NB4 (cell line): ENCODE measurements around the gene HFE.

Source experiments
- DNase-seq: peaks from one replicate; pipeline ENCODE4 v3.0.0; 2010; ENCODE audit warnings: low read depth
- H3K4me3 ChIP-seq: one replicate; pipeline ENCODE4 v1.5.1; 2011; ENCODE audit warnings: mild to moderate bottlenecking, low read depth, low read length, moderate library complexity
- MYC ChIP-seq: IDR thresholded peaks from 2 replicates; pipeline ENCODE4 v1.6.1; 2011; ENCODE audit warnings: low read depth, low read length
- POLR2A ChIP-seq: IDR thresholded peaks from 2 replicates; pipeline ENCODE4 v1.6.1; 2011; ENCODE audit warnings: mild to moderate bottlenecking; ENCODE audit not compliant: insufficient read length; ENCODE audit errors: extremely low read depth
- TF ChIP-seq, protein P1 (sequence below): IDR thresholded peaks from one replicate; pipeline ENCODE4 v1.5.1; 2012; ENCODE audit warnings: low read depth, low read length
- TF ChIP-seq, protein P2 (sequence below): IDR thresholded peaks from 2 replicates; pipeline ENCODE4 v1.6.1; 2011; ENCODE audit warnings: low read depth, low read length

HFE gene, protein sequence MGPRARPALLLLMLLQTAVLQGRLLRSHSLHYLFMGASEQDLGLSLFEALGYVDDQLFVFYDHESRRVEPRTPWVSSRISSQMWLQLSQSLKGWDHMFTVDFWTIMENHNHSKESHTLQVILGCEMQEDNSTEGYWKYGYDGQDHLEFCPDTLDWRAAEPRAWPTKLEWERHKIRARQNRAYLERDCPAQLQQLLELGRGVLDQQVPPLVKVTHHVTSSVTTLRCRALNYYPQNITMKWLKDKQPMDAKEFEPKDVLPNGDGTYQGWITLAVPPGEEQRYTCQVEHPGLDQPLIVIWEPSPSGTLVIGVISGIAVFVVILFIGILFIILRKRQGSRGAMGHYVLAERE

DNA sequence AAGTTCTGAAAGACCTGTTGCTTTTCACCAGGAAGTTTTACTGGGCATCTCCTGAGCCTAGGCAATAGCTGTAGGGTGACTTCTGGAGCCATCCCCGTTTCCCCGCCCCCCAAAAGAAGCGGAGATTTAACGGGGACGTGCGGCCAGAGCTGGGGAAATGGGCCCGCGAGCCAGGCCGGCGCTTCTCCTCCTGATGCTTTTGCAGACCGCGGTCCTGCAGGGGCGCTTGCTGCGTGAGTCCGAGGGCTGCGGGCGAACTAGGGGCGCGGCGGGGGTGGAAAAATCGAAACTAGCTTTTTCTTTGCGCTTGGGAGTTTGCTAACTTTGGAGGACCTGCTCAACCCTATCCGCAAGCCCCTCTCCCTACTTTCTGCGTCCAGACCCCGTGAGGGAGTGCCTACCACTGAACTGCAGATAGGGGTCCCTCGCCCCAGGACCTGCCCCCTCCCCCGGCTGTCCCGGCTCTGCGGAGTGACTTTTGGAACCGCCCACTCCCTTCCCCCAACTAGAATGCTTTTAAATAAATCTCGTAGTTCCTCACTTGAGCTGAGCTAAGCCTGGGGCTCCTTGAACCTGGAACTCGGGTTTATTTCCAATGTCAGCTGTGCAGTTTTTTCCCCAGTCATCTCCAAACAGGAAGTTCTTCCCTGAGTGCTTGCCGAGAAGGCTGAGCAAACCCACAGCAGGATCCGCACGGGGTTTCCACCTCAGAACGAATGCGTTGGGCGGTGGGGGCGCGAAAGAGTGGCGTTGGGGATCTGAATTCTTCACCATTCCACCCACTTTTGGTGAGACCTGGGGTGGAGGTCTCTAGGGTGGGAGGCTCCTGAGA lies at the start of gene HFE:
HFE (plus strand) TSS at position 146 of the 832 bp plus-strand sequence; CDS start at position 158, 12 bp downstream.
- peak; percentile 53 for DNase-seq
- TF ChIP-seq, protein P1, sequence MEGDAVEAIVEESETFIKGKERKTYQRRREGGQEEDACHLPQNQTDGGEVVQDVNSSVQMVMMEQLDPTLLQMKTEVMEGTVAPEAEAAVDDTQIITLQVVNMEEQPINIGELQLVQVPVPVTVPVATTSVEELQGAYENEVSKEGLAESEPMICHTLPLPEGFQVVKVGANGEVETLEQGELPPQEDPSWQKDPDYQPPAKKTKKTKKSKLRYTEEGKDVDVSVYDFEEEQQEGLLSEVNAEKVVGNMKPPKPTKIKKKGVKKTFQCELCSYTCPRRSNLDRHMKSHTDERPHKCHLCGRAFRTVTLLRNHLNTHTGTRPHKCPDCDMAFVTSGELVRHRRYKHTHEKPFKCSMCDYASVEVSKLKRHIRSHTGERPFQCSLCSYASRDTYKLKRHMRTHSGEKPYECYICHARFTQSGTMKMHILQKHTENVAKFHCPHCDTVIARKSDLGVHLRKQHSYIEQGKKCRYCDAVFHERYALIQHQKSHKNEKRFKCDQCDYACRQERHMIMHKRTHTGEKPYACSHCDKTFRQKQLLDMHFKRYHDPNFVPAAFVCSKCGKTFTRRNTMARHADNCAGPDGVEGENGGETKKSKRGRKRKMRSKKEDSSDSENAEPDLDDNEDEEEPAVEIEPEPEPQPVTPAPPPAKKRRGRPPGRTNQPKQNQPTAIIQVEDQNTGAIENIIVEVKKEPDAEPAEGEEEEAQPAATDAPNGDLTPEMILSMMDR = no peak
- TF ChIP-seq, protein P2, sequence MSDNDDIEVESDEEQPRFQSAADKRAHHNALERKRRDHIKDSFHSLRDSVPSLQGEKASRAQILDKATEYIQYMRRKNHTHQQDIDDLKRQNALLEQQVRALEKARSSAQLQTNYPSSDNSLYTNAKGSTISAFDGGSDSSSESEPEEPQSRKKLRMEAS = no peak
- TF ChIP-seq POLR2A (no peak), MYC (no peak)
- H3K4me3 ChIP-seq = peak within 1 kb of the TSS; percentile 65

DNA sequence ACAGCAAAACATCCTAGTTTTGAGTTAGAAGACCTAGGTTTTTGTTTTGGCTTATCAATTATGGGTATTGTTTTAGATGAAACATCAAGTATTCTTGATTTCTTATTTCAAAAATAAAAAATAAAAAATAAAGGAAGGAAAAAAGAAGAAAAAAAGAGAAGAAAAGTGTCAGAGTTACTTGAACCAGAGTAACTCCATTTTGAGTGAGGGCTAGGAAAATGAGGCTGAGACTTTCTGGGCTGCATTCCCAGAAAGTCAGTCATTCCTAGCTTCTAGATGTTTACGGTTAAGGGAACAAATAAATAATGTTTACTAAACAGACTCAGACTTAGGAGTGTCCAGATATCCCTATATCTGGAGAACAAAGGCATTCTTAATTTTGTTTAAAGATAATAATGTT lies 45.3 kb upstream of the HFE start:
- TF ChIP-seq POLR2A (no peak), MYC (no peak)
- TF ChIP-seq, protein P2 = no peak
- TF ChIP-seq, protein P1 = no peak
- no peak for DNase-seq
- H3K4me3 ChIP-seq = no peak overlapping the region

DNA sequence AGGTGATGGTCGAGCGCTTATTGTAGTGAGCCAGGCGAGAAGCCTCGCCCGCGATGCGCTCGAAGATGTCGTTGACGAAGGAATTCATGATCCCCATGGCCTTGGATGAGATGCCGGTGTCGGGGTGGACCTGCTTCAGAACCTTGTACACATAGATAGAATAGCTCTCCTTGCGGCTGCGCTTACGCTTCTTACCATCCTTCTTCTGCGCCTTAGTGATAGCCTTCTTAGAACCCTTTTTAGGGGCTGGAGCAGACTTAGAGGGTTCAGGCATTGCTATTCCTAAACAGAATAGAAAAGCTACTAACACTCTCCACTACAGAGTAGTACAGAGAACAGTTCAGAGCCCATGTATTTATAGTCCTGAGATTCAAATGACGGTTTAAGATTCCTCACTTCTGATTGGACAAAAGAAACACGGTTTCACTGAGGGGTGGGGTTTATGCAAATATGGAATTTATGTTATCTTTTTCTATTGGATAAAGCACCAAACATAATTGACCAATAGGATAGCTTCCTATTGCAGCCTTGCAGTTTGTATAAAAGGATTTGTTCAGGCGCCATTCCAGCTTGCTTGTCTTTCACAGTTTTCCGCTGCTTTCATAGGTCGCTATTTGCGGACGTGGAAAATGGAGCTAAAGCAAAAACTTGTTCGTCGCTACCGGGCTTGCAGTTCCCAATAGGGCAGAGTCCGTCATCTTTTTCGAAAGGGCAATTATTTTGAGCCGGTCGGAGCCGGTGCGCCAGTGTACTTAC lies 43.7 kb upstream of the HFE start:
- H3K4me3 ChIP-seq = peak overlapping the region; percentile 61
- TF ChIP-seq POLR2A (peak; percentile 71), MYC (peak; percentile 27; the same call in 1 of the 2 replicates)
- TF ChIP-seq, protein P1 = no peak
- peak; percentile 98 for DNase-seq

DNA sequence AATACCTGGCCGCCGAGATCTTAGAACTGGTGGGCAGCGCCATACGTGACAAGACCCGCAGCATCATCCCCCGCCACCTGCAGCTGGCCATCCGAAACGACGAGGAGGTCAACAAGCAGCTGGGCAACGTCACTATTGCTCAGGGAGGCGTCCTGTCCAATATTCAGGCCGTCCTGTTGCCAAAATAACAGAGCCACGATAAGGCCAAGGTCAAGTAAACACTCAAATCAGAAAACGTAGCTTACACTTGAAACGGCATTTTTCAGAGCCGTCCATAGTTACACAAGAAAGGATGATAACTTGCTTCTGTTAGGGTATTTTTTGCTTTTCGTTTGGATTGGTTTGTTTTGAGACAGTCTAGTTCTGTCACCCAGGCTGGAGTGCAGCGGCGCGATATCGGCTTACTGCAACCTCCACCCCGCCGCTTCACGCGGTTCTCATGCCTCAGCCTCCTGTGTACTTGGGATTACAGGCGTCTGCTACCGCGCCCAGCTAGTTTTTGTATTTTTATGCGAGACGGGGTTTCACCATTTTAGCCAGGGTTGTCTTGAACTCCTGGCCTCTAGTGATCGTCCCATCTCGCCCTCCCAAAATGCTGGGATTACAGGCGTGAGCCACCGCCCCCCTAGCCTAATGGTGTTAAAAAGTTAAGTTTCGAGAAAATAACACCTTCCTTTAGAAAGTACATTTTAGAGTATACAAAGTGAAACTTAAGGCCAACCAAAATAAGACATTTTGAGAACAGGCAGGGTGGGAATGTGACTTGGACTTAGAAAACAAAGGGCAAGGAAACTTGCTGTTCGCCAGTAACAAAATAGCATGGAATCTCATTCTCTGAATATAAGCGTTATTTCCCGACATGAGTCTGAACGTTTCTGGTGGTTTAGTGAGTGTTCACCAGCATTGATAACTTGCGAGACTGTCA lies 42.8 kb upstream of the HFE start:
- H3K4me3 ChIP-seq = peak overlapping the region; percentile 61
- TF ChIP-seq POLR2A (peak; percentile 6), MYC (no peak)
- TF ChIP-seq, protein P1 = no peak
- TF ChIP-seq, protein P2 = peak; percentile 21; the same call in 1 of the 2 replicates
- DNase-seq = peak; percentile 66
